ENCODE measurements around the gene RERE.

DNA sequence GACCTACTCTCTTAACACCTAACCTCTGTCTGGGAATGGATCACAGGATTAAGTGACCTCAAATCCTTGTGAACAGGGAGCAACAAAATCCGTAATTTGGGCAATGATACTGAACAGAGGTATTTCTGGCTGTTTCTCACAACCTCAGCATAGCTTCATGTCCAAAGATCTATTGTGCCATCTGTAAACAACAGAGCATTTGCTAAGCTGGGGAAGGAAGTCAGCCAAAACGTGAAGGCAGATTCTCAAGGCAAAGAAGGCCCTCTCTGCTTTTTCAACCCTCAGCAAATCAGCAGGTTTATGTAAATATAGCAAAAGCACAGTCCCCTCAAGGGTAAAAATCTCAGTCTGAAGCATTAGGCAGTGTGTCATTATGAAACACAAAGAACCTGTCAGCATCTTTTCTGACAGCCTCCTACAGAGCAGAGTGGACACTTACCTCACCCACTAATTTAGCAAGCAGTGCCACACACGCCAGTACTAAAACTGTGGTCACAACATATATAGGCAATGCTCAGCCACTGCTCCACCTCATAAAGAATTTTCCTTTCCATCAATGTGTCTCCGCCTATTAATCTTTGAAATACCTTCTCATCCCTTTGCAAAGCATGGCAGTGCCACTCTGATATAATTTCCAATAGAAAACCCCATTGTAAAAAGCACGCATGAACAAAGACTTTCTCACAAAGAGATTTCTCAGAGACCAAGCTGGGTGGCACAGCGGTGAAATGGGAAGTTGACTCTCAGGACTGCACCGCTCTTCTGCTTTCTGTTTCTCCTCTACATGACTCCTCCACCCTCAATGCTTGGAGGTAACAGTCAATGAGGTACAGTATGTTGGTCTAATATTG is 188.0 kb downstream of the RERE start:
- TF ChIP-seq, protein P1, sequence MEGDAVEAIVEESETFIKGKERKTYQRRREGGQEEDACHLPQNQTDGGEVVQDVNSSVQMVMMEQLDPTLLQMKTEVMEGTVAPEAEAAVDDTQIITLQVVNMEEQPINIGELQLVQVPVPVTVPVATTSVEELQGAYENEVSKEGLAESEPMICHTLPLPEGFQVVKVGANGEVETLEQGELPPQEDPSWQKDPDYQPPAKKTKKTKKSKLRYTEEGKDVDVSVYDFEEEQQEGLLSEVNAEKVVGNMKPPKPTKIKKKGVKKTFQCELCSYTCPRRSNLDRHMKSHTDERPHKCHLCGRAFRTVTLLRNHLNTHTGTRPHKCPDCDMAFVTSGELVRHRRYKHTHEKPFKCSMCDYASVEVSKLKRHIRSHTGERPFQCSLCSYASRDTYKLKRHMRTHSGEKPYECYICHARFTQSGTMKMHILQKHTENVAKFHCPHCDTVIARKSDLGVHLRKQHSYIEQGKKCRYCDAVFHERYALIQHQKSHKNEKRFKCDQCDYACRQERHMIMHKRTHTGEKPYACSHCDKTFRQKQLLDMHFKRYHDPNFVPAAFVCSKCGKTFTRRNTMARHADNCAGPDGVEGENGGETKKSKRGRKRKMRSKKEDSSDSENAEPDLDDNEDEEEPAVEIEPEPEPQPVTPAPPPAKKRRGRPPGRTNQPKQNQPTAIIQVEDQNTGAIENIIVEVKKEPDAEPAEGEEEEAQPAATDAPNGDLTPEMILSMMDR (conservative IDR thresholded peaks at IDR 0.05), result no peak
- TF ChIP-seq EZH2 (IDR thresholded peaks at IDR 0.05; ENCODE audit: low read depth), result no peak

Data from PC-9 (cell line).